ENCODE results near the gene ROGDI. TPM values are rescaled to one million over a fixed set of nuclear protein-coding genes. Genes with fewer than 3 reads are reported as not detected.

Gene ROGDI
- total and polyA plus RNA-seq, 2 donors (not counting 3 experiments of a cell fraction or from before 2014, with no cell fraction given), result 12.0 to 36.9 TPM

DNA sequence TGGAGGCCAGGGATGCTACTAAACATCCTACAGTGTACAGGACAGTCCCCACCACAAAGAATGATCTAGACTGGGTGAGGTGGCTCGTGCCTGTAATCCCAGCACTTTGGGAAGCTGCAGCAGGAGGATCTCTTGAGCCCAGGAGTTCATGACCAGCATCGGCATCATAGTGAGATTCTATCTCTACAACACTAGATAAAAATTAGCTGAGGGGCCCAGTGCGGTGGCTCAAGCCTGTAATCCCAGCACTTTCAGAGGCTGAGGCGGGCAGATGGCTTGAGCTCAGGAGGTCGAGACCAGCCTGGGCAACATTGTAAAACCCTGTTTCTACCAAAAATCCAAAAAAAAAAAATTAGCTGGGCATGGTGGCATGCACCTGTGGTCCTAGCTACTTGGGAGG lies 30.1 kb downstream of the ROGDI start:
- CTCF ChIA-PET, result interaction anchor here (0.7 kb wide), 1 partner anchor 271 kb away, joined by 3 read pairs; no protein-coding TSS in a partner anchor
- no peak for TF ChIP-seq EZH2 (IDR thresholded peaks at IDR 0.05; ENCODE audit: borderline replicate concordance, low read depth, low read length, severe bottlenecking)
- TF ChIP-seq, protein P1, sequence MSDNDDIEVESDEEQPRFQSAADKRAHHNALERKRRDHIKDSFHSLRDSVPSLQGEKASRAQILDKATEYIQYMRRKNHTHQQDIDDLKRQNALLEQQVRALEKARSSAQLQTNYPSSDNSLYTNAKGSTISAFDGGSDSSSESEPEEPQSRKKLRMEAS (IDR thresholded peaks at IDR 0.05; ENCODE audit: insufficient read depth, insufficient read length), result no peak
- no peak for TF ChIP-seq GATA2 (IDR thresholded peaks at IDR 0.05; ENCODE audit: insufficient read depth, insufficient read length, low read depth, low read length)
- TF ChIP-seq, protein P2, sequence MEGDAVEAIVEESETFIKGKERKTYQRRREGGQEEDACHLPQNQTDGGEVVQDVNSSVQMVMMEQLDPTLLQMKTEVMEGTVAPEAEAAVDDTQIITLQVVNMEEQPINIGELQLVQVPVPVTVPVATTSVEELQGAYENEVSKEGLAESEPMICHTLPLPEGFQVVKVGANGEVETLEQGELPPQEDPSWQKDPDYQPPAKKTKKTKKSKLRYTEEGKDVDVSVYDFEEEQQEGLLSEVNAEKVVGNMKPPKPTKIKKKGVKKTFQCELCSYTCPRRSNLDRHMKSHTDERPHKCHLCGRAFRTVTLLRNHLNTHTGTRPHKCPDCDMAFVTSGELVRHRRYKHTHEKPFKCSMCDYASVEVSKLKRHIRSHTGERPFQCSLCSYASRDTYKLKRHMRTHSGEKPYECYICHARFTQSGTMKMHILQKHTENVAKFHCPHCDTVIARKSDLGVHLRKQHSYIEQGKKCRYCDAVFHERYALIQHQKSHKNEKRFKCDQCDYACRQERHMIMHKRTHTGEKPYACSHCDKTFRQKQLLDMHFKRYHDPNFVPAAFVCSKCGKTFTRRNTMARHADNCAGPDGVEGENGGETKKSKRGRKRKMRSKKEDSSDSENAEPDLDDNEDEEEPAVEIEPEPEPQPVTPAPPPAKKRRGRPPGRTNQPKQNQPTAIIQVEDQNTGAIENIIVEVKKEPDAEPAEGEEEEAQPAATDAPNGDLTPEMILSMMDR (IDR thresholded peaks at IDR 0.05; ENCODE audit: extremely low read depth in 1 of 2, insufficient read depth in 1 of 2, low read depth in 1 of 2, low read length in 2 of 2), result no peak
- no peak for TF ChIP-seq FOS (IDR thresholded peaks at IDR 0.05; ENCODE audit: borderline replicate concordance, insufficient read depth, low read length)
- no peak for TF ChIP-seq JUN (IDR thresholded peaks at IDR 0.05; ENCODE audit: borderline replicate concordance, insufficient read depth, insufficient read length, low read depth)
- TF ChIP-seq POLR2A (IDR thresholded peaks at IDR 0.05; ENCODE audit: low read depth, low read length), result no peak
- TF ChIP-seq POLR2AphosphoS5 (IDR thresholded peaks at IDR 0.05; ENCODE audit: insufficient read depth, low read depth, low read length), result no peak
- TF ChIP-seq MYC (IDR thresholded peaks at IDR 0.05; ENCODE audit: low read depth, low read length), result no peak

More for the DNA sequence above, 30.1 kb downstream of the ROGDI start:
- Histone ChIP-seq H3K4me1 (ENCODE audit: control insufficient read depth, extremely low read depth, insufficient read depth, low read length) (peaks cover 8% of the 10 kb centered on the region), H3K9me3 (replicated peaks; ENCODE audit: control insufficient read depth, insufficient read depth, low read length) (no peaks in the 10 kb centered on the region), H3K4me2 (ENCODE audit: insufficient read depth, low read length) (no peak overlapping the region), H4K20me1 (replicated peaks; ENCODE audit: control insufficient read depth, extremely low read depth, insufficient read depth, low read length) (no peaks in the 10 kb centered on the region), H3K9me1 (replicated peaks; ENCODE audit: control insufficient read depth, extremely low read depth, insufficient read depth, low read length) (no peaks in the 10 kb centered on the region), H3K36me3 (ENCODE audit: control insufficient read depth in 2 of 2, extremely low read depth in 1 of 2, insufficient read depth in 2 of 2, low read length in 2 of 2) (no peaks in the 10 kb centered on the region), H3K27me3 (ENCODE audit: control insufficient read depth in 2 of 2, insufficient read depth in 2 of 2, low read length in 2 of 2) (no peaks in the 10 kb centered on the region), H3K27ac (ENCODE audit: insufficient read depth, low read depth, low read length) (no peak overlapping the region), H3K4me3 (replicated peaks in 1 of 3; ENCODE audit: insufficient read depth in 1 of 3, low read depth in 1 of 3, low read length in 3 of 3) (no peak overlapping the region), H2AFZ (ENCODE audit: low read depth, low read length) (no peak overlapping the region), H3K79me2 (ENCODE audit: control insufficient read depth, insufficient read depth, low read length) (no peaks in the 10 kb centered on the region), H3K9ac (replicated peaks; ENCODE audit: extremely low read depth, insufficient read depth, low read length) (no peak overlapping the region)
- no peak for DNase-seq (ENCODE audit: low read depth, low spot score)
- dilution Hi-C loops (cut with MboI; ENCODE audit: extremely low pct_ligation_motif_present, low sequenced_read_pairs) (no loop called here), intact Hi-C loops (cut with micrococcal nuclease) (no loop called here)
- FAIRE-seq, result no peak
- POLR2A ChIA-PET, result no interaction called here
- no TSS peak for BruUV-seq (replicated peaks)
